Common myeloid progenitor, CD34-positive (primary cell): ENCODE results near the gene TNK2.

Experiments used
- CTCF ChIA-PET: fragments of 350-600 bp; sonication (Branson Sonifier 250); formaldehyde crosslinking; loops from one replicate; lab custom pipeline; 2021; ENCODE audit warnings: antibody characterized with exemption; lab: Charles Lee
- POLR2A ChIA-PET: fragments of 350-600 bp; sonication (Branson Sonifier 250); formaldehyde crosslinking; loops from one replicate; lab custom pipeline; 2021; ENCODE audit warnings: antibody characterized with exemption; lab: Charles Lee
- DNase-seq, 3 donors: peaks; one replicate each; pipeline versions ENCODE4 v3.0.0 to v3.0.0-alpha.2; 2013
- H3K27ac ChIP-seq, 2 experiments: 1 replicate in 1 of 2; 2 replicates in 1 of 2; pipeline ENCODE4 v1.7.0; 2013; ENCODE audit warnings: inconsistent platforms in 2 of 2, low read length in 2 of 2, mild to moderate bottlenecking in 2 of 2, low read depth in 1 of 2, moderate library complexity in 1 of 2; ENCODE audit not compliant: severe bottlenecking in 2 of 2, insufficient read depth in 1 of 2, poor library complexity in 1 of 2
- H3K27me3 ChIP-seq, 5 experiments: replicated peaks in 2 of 5; 1 replicate in 3 of 5; 2 replicates in 2 of 5; pipeline versions ENCODE4 v1.6.1 to v1.7.0; 2013; ENCODE audit warnings: low read length in 4 of 5, mild to moderate bottlenecking in 2 of 5, moderate library complexity in 2 of 5, inconsistent platforms in 1 of 5; ENCODE audit not compliant: insufficient read depth in 5 of 5, control insufficient read depth in 4 of 5
- H3K36me3 ChIP-seq, 4 experiments: 1 replicate in 2 of 4; 2 replicates in 2 of 4; pipeline versions ENCODE4 v1.6.1 to v1.7.0; 2013; ENCODE audit warnings: low read length in 3 of 4, control low read depth in 1 of 4, mild to moderate bottlenecking in 1 of 4; ENCODE audit not compliant: control insufficient read depth in 4 of 4, insufficient read depth in 4 of 4
- H3K4me1 ChIP-seq, 4 experiments: 1 replicate in 3 of 4; 2 replicates in 1 of 4; pipeline versions ENCODE4 v1.6.1 to v1.7.1; 2013; ENCODE audit warnings: low read length in 3 of 4, mild to moderate bottlenecking in 3 of 4, control low read depth in 1 of 4, inconsistent platforms in 1 of 4, moderate library complexity in 1 of 4; ENCODE audit not compliant: control insufficient read depth in 4 of 4, insufficient read depth in 4 of 4; ENCODE audit errors: control extremely low read depth in 1 of 4
- H3K4me3 ChIP-seq, 7 experiments: 1 replicate in 4 of 7; 2 replicates in 3 of 7; pipeline versions ENCODE4 v1.5.1 to v1.7.0; 2013; ENCODE audit warnings: mild to moderate bottlenecking in 7 of 7, low read length in 6 of 7, moderate library complexity in 6 of 7, inconsistent platforms in 2 of 7, low read depth in 2 of 7, control low read depth in 1 of 7; ENCODE audit not compliant: insufficient read depth in 4 of 7, control insufficient read depth in 1 of 7; ENCODE audit errors: extremely low read depth in 1 of 7
- H3K9me3 ChIP-seq, 5 experiments: 1 replicate in 4 of 5; 2 replicates in 1 of 5; pipeline versions ENCODE4 v1.6.1 to v1.7.1; 2013; ENCODE audit warnings: low read length in 4 of 5, mild to moderate bottlenecking in 2 of 5, inconsistent platforms in 1 of 5, low read depth in 1 of 5, moderate library complexity in 1 of 5; ENCODE audit not compliant: control insufficient read depth in 4 of 5, insufficient read depth in 2 of 5; ENCODE audit errors: control extremely low read depth in 1 of 5
- WGBS: methylation state at CpG from one replicate; pipeline ENCODE4 v1.1.5; 2013; ENCODE audit not compliant: insufficient coverage; 5-methylcytosine and 5-hydroxymethylcytosine counted together

TNK2 gene

DNA sequence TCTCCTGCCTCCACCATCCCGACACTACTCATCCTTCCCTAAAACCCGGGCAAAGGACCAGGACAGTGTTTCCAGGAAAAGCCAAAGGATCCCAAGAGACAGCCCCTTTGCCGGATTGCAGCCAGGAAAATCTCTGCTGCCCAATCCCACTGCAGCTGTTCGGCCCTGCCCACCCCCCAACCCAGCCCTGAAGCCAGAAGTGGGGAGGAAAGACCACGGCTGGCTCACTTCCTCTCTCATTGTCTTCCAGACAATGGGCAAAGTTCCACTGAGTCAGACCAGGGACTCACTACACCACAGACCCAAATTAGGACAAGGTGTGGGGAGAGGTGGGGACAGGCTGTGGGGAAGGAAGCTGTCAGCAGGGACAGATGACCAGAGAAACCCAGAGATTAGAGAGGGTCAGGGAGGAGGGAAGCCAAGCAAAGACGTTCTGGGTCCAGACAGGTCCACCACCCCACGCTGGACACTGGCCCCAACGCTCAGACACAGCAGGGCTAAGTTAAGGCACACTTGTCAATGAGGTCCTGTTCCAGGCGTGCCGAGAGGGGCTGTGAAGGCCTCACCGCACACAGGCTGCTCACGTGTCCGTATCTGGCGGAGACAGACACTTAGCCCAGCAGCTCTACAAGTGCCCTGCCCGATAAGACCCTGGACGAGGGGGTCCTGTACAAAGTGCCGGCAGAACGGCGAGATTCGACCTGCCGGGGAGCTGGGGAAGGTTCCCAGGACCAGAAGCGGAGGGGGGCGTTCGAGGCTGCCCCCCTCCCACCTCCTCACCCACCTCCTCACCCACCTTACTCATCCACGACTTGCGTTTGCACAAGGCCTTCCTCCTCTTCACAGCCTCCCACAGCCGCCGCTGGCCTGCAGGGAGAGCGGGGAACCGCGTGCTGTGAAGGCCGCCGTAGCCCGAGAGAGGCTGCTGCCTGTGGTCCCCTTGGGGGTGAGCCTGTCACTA lies 21.9 kb downstream of the TNK2 start:
- peaks cover 4 to 78% (median 51%) of the 10 kb centered on the region in 4 experiments for H3K36me3 ChIP-seq
- ChIA-PET POLR2A (no interaction called here), CTCF (interaction anchor here (1.3 to 21.0 kb wide), 5 partner anchors 8 to 32 kb away, joined by 5 to 360 read pairs (median 96); no protein-coding TSS in a partner anchor)
- no peak overlapping the region for H3K4me3 ChIP-seq
- H3K27me3 ChIP-seq, result no peaks in the 10 kb centered on the region
- H3K27ac ChIP-seq, result no peak overlapping the region
- peaks cover 0 to 3% (median 0%) of the 10 kb centered on the region in 4 experiments for H3K4me1 ChIP-seq
- DNase-seq, result no peak
- no peaks in the 10 kb centered on the region for H3K9me3 ChIP-seq
- WGBS, result 94% methylated on average over 24 of the region's 34 CpGs

DNA sequence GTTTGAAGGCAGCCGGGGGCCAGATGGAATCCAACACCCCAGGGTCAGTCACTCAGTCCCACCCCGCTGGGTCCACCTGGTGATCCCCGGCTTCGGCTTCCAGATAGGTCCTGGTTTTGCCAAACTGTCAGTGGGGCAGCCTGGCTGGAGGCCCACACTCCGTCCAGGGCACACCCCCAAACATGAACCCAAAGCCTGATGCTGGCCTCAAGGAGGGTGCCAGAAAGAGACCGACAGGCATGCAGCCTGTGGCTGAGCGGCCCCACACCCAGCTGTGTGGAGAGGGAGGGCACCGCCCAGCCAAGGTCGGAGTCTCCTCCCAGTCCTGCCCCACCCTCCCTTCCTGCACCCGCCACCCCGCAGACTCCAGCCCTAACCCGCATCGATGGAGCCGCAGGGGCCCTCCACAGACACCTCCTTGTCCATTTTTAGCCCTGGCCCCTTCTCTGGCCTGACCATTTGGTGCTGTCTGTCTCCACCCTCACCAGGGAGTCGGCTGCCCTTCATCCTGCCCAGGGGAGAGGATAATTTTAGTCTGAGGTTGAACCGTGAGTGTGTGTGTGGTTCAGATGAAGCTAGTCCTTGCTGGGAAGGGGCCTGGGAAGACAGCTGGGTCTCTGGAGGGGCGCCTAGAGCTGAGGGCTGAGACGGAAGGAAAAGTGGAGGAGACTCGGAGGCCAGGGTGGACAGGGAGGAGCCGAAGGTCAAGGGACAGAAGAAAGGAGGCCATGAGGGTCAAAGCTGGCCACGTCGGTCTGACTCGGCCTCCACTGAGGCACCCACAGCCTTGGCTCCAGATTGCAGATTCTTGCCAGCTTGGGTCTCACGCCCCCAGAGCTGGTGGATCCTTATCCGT lies 23.1 kb downstream of the TNK2 start:
- Histone ChIP-seq H3K36me3 (peaks cover 4 to 77% (median 51%) of the 10 kb centered on the region in 4 experiments), H3K27ac (no peak overlapping the region), H3K4me1 (peaks cover 0 to 2% (median 0%) of the 10 kb centered on the region in 4 experiments), H3K4me3 (no peak overlapping the region), H3K9me3 (no peaks in the 10 kb centered on the region), H3K27me3 (no peaks in the 10 kb centered on the region)
- CTCF ChIA-PET, result interaction anchor here (1.0 to 21.0 kb wide), 6 partner anchors 9 to 31 kb away, joined by 3 to 360 read pairs (median 13); no protein-coding TSS in a partner anchor
- POLR2A ChIA-PET, result interaction anchor here (0.6 kb wide), 1 partner anchor 10 kb away, joined by 3 read pairs; no protein-coding TSS in a partner anchor
- DNase-seq, result no peak
- WGBS, result 94% methylated on average over 19 of the region's 25 CpGs

DNA sequence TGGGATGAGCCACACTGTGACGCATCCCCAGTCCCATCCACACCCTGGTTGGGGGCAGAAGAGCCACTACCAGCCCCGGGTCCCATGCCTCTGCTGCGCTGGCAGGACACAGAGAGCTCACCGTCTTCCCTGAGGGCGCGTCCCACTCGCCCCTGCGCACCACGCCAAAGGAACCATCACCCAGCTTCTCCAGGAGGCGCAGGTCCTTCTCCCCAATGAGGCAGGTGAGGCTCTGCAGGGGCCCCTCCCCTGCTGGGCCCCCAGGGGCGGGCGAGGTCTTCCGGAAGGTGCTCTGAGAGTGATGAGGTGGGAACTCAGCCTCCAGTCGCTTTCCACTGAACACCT lies 23.7 kb downstream of the TNK2 start:
- DNase-seq, result no peak
- no peak overlapping the region for H3K4me3 ChIP-seq
- H3K36me3 ChIP-seq, result peaks cover 4 to 81% (median 57%) of the 10 kb centered on the region in 4 experiments
- H3K27ac ChIP-seq, result no peak overlapping the region
- CTCF ChIA-PET, result interaction anchor here (1.2 to 21.0 kb wide), 4 partner anchors 9 to 31 kb away, joined by 3 to 360 read pairs (median 12); no protein-coding TSS in a partner anchor
- H3K4me1 ChIP-seq, result no peaks in the 10 kb centered on the region
- WGBS, result 99% methylated on average over 12 of the region's 14 CpGs
- POLR2A ChIA-PET, result interaction anchor here (0.6 kb wide), 1 partner anchor 10 kb away, joined by 3 read pairs; no protein-coding TSS in a partner anchor
- H3K9me3 ChIP-seq, result no peaks in the 10 kb centered on the region
- no peaks in the 10 kb centered on the region for H3K27me3 ChIP-seq

GRCh38 chr3:195883801-195884200 lies 24.6 kb downstream of the TNK2 start:
- H3K36me3 ChIP-seq, result peaks cover 4 to 81% (median 62%) of the 10 kb centered on the region in 4 experiments

GRCh38 chr3:195883160-195883559 lies 25.2 kb downstream of the TNK2 start:
- H3K27me3 ChIP-seq, result no peaks in the 10 kb centered on the region
- no peaks in the 10 kb centered on the region for H3K4me1 ChIP-seq
- no peak overlapping the region for H3K27ac ChIP-seq
- POLR2A ChIA-PET, result no interaction called here
- H3K4me3 ChIP-seq, result no peak overlapping the region
- CTCF ChIA-PET, result interaction anchor here (1.4 to 21.0 kb wide), 3 partner anchors 11 to 33 kb away, joined by 3 to 360 read pairs (median 21); no protein-coding TSS in a partner anchor
- H3K9me3 ChIP-seq, result no peaks in the 10 kb centered on the region
- WGBS, result 98% methylated on average over 20 of the region's 21 CpGs
- peaks cover 4 to 83% (median 65%) of the 10 kb centered on the region in 4 experiments for H3K36me3 ChIP-seq
- DNase-seq, result no peak

More at GRCh38 chr3:195883801-195884200, 24.6 kb downstream of the TNK2 start:
- WGBS, result 97% methylated on average over 9 of the region's 12 CpGs
- Histone ChIP-seq H3K4me1 (no peaks in the 10 kb centered on the region), H3K9me3 (no peaks in the 10 kb centered on the region), H3K27me3 (no peaks in the 10 kb centered on the region), H3K4me3 (no peak overlapping the region), H3K27ac (no peak overlapping the region)
- ChIA-PET POLR2A (no interaction called here), CTCF (interaction anchor here (1.2 to 21.0 kb wide), 4 partner anchors 10 to 32 kb away, joined by 3 to 360 read pairs (median 12); no protein-coding TSS in a partner anchor)
- no peak for DNase-seq

DNA sequence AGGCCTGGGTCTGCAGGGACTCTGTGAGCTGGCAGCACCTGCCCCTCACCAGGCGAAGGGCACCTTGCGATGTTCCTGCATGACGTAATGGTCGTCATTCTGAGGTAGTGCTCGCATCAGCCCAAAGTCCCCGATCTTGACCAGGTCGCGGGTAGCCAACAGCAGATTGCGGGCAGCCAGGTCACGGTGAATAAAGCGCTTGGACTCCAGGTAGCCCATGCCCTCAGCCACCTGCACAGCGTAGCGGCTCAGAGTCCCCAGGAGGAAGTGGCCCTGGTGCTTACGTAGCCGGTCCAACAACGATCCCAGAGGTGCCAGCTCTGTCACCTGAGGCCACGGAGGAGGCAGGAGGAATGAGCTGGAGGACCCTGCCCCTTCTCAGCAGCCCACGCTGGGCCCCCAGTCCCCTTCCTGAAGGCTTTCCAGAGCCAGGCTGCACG lies 26.3 kb downstream of the TNK2 start:
- no peak for DNase-seq
- ChIA-PET CTCF (interaction anchor here (5.7 kb wide), 1 partner anchor 12 kb away, joined by 21 read pairs; no protein-coding TSS in a partner anchor), POLR2A (no interaction called here)
- Histone ChIP-seq H3K36me3 (peaks cover 11 to 86% (median 68%) of the 10 kb centered on the region in 4 experiments), H3K9me3 (no peaks in the 10 kb centered on the region), H3K4me3 (no peak overlapping the region), H3K4me1 (no peaks in the 10 kb centered on the region), H3K27me3 (no peaks in the 10 kb centered on the region), H3K27ac (no peak overlapping the region)
- WGBS, result 98% methylated on average over 19 of the region's 19 CpGs
